Astrocyte of the cerebellum (primary cell): Measurements from ENCODE around the gene SLC38A6.

Source experiments
- DNase-seq: peaks from one replicate; pipeline ENCODE4 v3.0.0-alpha.2; 2011; ENCODE audit warnings: low read depth
- H3K4me3 ChIP-seq: 2 replicates; pipeline ENCODE4 v1.5.1; 2011; ENCODE audit warnings: mild to moderate bottlenecking, low read depth, low read length, moderate library complexity
- CTCF ChIP-seq: IDR thresholded peaks from 2 replicates; pipeline ENCODE4 v1.5.1; 2012; ENCODE audit warnings: low read length, low read depth, moderate library complexity, mild to moderate bottlenecking; ENCODE audit errors: missing control alignments
- in situ Hi-C: cut with HindIII; loops from 2 replicates; pipeline ENCODE4 v1.10.0; 2017; ENCODE audit warnings: low sequenced_read_pairs

The SLC38A6 gene

GRCh38 chr14:61025251-61026223 lies 44.5 kb downstream of the SLC38A6 start:
- in situ Hi-C loops = loop anchor here (10.0 kb wide), 2 partner anchors 209 to 381 kb away; partner anchors contain the start of gene SIX1
- H3K4me3 ChIP-seq = no peak overlapping the region

GRCh38 chr14:61026526-61026925 lies 45.5 kb downstream of the SLC38A6 start:
- TF ChIP-seq CTCF = no peak
- H3K4me3 ChIP-seq = no peak overlapping the region
- in situ Hi-C loops = loop anchor here (10.0 kb wide), 2 partner anchors 208 to 382 kb away; partner anchors contain the start of gene SIX1
- no peak for DNase-seq

More at GRCh38 chr14:61025251-61026223, 44.5 kb downstream of the SLC38A6 start:
- peak; percentile 88 for TF ChIP-seq CTCF
- DNase-seq = peak; percentile 69

- no peak for DNase-seq
- in situ Hi-C loops = no loop called here
- no peak for TF ChIP-seq CTCF
- no peak overlapping the region for H3K4me3 ChIP-seq
Observed at GRCh38 chr14:61031026-61031425, 50.0 kb downstream of the SLC38A6 start.

- no peak for DNase-seq
- in situ Hi-C loops = no loop called here
- no peak overlapping the region for H3K4me3 ChIP-seq
- TF ChIP-seq CTCF = no peak
Observed at GRCh38 chr14:61033054-61033453, 52.0 kb downstream of the SLC38A6 start.

GRCh38 chr14:61033855-61034254 lies 52.8 kb downstream of the SLC38A6 start:
- no peak for TF ChIP-seq CTCF
- in situ Hi-C loops = no loop called here
- H3K4me3 ChIP-seq = no peak overlapping the region
- DNase-seq = no peak

- no peak for TF ChIP-seq CTCF
- in situ Hi-C loops = no loop called here
- no peak overlapping the region for H3K4me3 ChIP-seq
- no peak for DNase-seq
Observed at GRCh38 chr14:61034416-61035120, 53.5 kb downstream of the SLC38A6 start.
